NCI-H128 (cell line): Measurements from ENCODE around the gene THAP8.

Source experiments
- DNase-seq: peaks from one replicate; lab custom pipeline; 2025; ENCODE audit not compliant: unreplicated experiment; lab: John Stamatoyannopoulos, UW

Gene THAP8, protein sequence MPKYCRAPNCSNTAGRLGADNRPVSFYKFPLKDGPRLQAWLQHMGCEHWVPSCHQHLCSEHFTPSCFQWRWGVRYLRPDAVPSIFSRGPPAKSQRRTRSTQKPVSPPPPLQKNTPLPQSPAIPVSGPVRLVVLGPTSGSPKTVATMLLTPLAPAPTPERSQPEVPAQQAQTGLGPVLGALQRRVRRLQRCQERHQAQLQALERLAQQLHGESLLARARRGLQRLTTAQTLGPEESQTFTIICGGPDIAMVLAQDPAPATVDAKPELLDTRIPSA

DNA sequence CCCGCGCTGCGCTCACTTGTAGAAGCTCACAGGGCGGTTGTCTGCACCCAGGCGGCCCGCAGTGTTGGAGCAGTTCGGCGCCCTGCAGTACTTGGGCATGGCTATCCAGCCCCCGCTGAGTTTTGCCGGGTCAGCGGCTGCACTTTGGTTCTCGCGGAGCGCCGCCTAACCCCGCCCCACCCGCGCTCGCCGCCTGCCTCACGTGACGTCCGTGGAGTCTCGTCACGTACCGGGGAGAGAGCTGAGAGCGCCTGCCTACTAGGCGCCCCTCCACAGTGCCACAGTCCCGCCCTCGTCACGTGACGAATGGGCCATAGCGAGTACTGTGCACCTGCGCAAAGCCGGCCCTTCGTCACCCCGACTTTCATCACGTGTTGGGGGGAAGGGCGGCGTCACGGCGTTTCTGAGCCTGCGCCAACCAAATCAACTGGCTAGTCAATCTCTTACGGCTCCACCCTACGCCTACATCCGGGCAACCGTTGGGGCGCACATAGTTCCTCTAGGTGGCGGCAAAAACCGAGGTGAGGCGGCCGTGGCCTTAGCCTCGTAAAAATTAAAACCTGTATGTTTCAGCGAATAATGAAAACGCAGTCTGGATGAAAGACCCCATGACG, at the start of gene THAP8:
TSS of gene THAP8 (minus strand) at position 167 of the 614 bp plus-strand sequence. CDS start at position 99, 68 bp downstream.
- peak; percentile 99 for DNase-seq

- DNase-seq = no peak
Observed at GRCh38 chr19:36103040-36103626, 49.0 kb upstream of the THAP8 start.

- no peak for DNase-seq
Observed at GRCh38 chr19:36101550-36102327, 47.7 kb upstream of the THAP8 start.

DNA sequence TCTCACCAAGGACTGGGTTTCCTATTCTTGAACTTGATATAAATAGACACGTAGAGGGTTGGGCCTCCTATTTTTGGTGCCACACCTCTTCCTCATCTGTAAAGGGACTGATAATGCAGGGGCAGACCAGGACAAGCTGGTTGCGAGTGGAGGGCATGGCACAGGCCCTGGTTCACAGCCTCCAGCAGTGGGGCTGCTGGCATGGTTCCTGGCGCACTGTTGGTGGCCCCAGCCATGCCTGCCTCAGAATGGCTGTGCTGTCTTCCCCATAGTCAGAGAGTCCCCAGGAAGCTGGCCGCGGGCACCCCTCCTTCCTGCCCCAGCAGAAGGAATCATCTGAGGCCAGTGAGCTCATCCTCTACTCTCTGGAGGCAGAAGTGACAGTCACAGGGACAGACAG, 46.4 kb upstream of the THAP8 start:
- DNase-seq = no peak

DNA sequence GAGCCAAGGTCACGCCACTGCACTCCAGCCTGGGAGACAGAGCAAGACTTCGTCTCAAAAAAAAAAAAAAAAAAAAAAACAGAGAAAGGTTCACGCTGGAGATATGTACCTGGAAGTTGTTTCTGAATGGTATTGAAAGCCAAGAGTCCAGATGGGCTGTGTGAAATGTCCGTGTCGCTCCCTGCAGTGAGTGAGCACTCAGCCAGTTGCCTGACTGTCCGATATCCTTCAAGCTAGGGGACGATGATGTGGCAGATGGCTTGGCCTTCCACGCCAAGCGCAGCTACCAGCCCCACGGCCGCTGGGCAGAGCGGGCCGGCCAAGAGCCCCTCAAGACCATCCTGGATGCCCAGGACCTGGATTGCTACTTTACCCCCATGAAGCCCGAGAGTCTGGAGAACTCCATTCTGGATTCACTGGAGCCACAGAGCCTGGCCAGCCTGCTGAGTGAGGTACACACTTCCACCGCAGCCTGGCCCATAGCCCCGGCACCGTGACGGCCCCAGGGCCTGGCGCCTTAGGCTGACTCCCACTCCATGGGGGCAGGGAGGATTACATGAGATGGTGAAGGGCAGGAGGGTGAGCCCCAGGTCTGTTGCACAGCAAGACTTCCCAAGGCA, 45.2 kb upstream of the THAP8 start:
- no peak for DNase-seq

- no peak for DNase-seq
Observed at GRCh38 chr19:36097036-36097435, 43.0 kb upstream of the THAP8 start.

- no peak for DNase-seq
Observed at GRCh38 chr19:36093687-36094086, 39.6 kb upstream of the THAP8 start.

DNA sequence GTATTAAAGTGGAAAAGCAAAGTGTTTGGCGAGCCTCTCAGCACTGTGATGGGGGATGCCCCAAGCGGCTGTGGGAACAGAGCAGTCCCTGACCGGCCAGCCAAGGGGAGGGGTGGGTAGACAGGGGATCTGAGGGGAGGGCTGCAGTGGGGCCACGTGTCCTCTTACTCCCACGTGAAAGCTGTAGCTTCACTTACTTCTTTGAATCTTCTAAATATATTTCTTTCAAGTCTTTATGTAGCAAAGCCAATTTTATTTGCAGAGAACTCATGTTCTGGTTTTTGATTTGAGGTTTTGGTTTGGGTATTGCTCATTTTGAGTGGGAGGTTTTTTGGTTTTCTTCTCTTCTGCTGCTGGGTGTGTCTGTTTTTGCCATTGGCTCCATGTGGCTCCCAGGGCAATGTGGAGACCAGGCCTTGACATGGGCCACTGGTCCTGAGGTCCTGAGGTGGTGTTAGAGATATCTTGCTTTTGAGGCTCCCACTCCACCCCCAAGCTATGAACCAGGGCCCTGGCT, 39.1 kb upstream of the THAP8 start:
- no peak for DNase-seq

DNA sequence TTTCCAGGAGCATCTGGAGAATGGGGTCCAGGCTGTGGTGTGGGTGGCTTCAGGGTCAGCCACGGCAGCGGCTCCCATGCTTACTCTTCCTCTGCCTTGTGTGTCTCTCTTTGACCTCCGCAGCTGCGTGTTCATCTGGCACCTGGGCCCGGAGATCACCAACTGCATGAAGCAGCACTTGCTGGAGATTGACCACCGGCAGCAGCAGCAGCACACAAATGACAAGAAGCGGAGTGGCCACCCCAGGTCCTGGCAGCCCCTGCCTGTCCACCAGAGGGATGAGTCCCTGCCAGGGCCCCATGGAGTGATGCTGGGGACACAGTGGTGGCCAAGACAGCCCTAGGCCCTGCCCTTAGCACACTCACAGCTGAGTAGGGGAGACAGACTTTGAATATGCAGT, 38.5 kb upstream of the THAP8 start:
- no peak for DNase-seq

DNA sequence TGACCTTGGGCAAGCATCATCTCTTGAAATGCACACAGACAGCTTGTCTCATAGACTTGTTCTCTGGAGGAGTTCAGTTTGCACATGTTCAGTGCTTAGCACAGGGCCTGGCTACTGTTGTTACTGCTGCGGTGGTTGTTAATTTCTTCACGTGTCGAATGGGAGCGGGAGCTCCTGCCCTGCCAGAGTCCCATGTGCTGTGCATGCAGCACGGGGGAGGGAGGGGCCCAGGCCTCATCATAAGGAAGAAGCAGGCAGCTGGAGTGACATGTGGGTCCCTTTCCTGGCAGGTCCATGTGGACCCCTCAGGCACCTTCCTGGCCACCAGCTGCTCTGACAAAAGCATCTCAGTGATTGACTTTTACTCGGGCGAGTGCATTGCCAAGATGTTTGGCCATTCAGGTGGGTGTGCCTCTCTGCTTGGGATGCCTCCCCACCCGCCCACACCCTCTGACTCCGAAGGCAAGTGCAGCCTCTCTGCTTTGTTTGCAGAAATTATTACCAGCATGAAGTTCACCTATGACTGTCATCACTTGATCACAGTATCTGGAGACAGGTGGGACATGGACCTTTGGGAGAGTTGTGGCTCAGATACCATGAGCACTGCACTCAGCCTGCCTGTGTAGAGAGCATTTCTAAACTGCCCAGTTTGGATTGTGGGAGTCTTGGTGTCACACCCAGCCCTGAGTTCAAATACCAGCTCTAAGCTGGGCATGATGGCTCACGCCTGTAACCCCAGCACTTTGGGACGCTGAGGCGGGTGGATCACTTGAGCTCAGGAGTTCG, 37.0 kb upstream of the THAP8 start:
- DNase-seq = no peak

GRCh38 chr19:36089847-36090246, 35.8 kb upstream of the THAP8 start:
- no peak for DNase-seq

- DNase-seq = no peak
Observed at GRCh38 chr19:36086326-36086725, 32.2 kb upstream of the THAP8 start.

DNA sequence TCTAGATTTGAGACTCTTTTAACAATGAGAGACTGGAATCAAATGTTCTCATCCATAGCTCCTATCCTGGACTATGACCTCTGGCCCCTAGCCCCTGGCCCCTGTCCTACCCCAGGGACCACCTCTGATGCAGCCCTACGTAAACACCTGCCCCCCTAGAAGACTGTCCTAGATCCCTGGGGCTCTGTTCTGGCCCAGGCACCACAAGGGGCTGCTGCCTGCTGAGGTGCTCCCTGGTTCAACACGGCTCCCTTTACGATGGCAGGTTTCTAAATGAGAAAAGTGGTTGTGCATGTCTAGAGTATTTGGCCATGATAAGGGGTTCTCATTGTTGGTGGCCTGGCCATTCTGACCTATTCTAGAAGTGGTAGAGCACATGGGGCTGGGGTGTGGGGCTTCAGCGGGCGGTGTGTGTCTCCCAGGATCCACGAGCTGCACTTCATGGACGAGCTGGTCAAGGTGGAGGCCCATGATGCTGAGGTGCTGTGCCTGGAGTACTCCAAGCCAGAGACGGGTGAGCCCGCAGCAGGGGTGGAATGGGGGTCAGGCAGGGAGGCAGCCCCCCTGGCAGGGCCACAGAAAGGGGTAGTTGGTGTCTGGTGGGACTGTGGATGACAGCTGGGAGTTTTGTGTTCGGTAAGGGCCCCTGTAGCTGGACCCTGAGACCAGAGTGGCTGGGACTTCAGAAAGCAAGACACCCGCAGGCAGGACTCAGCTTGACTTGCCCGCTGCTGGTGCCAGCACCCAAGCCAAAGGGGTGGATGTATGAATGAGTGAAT, 30.3 kb upstream of the THAP8 start:
- no peak for DNase-seq

GRCh38 chr19:36082916-36083315, 28.8 kb upstream of the THAP8 start:
- no peak for DNase-seq

GRCh38 chr19:36081894-36082293, 27.8 kb upstream of the THAP8 start:
- DNase-seq = no peak

DNA sequence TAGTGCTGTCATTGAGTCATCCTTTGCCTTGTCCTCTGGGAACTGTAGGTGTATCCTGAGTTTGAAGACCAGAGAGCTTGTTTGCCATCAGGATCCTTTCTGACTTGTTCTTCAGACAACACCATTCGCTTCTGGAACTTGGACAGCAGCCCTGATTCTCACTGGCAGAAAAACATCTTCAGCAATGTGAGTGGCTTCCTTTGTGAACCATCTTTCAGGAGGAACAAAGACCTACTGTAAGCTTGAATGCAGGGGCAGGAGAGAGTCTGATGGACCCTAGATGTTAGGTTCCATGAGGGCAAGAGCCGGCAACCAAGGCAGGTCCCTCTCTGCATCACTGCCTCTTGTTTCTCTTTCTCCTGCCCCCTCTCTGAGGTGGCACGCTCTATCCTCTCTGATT, 27.3 kb upstream of the THAP8 start:
- no peak for DNase-seq

DNA sequence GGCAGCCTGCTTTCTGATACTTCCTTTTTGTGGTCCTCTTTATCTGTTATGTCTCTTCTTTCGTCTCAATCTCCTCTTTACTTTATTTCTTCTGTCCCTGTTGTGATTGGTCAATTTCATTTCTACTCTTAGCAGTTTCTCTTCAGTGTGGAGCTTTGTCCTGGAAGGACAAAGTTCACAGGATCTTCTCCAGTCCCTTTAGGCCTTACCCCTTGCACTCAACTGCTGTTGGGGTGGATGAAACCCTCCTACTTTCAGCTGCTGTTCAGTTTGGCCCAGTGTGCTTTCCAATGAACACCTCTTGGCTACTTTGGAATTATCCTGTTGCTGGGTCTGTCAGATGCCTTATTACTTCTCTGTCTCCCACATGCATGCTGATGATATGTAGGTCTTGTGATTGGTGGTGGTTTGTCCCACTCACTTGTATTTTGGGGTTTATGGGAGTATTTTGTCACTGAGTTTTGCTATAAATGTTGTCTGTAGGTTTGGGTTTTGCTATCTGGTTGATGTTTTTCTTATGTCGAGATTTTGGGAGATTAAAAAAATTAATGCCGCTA, 25.4 kb upstream of the THAP8 start:
- no peak for DNase-seq

DNA sequence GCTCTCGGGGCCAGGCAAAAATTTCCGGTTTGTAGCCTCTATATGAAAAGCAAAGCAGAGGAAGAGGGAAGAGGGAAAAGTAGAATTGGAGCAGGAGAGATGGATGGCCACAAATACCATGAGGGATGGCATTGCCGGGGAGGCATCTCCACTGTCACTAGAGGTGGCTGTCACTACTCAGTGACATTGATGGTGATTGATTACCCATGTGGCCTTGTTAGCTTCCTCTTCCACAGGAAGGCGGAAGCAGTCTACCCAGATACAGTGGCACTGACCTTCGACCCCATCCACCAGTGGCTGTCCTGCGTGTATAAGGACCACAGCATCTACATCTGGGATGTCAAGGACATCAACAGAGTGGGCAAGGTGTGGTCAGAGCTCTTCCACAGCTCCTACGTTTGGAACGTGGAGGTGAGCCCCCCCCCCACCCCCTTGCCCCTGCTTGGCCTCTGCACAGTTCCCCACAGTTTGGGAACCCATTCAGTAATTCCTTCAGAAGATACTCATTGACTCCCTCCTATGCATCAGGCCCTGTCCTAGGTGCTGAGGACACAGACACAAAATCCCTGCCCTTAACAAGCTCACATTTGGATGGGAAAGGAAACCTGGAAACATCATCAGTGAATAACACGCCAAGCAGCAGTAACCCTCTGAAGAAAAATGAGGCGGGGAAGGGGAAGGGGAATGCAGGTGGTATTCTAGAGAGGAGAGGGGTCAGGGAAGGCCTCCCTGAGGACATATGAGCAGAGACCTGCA, 19.2 kb upstream of the THAP8 start:
- no peak for DNase-seq

- DNase-seq = no peak
Observed at GRCh38 chr19:36072081-36072480, 18.0 kb upstream of the THAP8 start.
